ENCODE data around the gene ARHGAP26.

GRCh38 chr5:142922223-142922952 is 152.2 kb downstream of the ARHGAP26 start:
- no peak for TF ChIP-seq POLR2A (IDR thresholded peaks at IDR 0.05)
- peak in 4 of 6 experiments; percentile 18 to 63 (median 55) for TF ChIP-seq CTCF (IDR thresholded peaks at IDR 0.05)
